ENCODE data around the gene SLC6A3. TPM values are rescaled to one million over a fixed set of nuclear protein-coding genes. Genes with fewer than 3 reads are reported as not detected.
A peak's percentile ranks its signal among the peaks of the same experiment; 100 is the strongest.

The SLC6A3 gene
- total and polyA plus RNA-seq, 9 of the 15 experiments (the other 6 are each of a cell fraction or from before 2014, with no cell fraction given): not detected

DNA sequence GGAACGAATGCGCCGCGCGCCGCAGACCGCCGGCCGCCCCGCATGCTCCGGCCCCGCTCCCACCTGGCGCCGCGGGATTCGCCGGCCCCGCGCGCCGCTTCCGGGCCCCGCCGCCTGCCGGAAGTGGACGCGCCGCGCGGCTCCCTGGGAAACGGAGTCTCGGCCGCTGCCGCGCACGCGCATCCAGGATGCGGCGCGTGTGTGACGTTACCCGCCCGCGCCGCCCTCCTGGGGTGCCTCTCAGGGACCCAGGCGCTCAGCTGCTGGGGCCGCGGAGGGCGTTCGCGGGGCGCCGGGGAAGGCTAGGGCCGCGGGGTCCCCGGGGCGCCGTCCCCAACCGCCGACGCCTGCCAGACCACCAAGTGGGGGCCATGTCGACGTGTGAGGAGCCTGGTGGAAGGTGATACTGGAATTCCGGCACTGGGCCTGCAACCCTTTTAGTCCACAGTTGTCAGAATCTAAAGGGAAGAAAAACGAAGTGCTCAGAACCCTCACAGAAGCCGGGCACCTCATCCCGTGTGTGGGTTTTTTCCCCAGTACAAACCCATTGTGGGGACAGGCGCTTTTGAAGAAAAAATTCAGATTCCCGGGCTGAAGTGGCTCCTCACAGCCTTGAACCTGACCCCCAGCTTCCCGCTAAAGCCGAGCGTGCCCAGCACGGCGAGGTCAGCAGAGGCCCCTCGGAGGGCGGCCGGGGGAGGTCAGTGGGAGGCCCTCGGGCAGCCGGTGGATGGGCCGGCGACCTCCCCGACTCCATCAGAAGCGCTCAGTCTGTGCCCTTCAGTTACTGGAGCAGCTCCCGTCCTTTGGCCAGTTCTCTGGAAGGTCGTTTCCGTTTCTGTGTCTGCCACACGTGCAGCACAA is 100.0 kb downstream of the SLC6A3 start, which contains the start of gene CLPTM1L (continued):
- TF ChIP-seq, protein P1, sequence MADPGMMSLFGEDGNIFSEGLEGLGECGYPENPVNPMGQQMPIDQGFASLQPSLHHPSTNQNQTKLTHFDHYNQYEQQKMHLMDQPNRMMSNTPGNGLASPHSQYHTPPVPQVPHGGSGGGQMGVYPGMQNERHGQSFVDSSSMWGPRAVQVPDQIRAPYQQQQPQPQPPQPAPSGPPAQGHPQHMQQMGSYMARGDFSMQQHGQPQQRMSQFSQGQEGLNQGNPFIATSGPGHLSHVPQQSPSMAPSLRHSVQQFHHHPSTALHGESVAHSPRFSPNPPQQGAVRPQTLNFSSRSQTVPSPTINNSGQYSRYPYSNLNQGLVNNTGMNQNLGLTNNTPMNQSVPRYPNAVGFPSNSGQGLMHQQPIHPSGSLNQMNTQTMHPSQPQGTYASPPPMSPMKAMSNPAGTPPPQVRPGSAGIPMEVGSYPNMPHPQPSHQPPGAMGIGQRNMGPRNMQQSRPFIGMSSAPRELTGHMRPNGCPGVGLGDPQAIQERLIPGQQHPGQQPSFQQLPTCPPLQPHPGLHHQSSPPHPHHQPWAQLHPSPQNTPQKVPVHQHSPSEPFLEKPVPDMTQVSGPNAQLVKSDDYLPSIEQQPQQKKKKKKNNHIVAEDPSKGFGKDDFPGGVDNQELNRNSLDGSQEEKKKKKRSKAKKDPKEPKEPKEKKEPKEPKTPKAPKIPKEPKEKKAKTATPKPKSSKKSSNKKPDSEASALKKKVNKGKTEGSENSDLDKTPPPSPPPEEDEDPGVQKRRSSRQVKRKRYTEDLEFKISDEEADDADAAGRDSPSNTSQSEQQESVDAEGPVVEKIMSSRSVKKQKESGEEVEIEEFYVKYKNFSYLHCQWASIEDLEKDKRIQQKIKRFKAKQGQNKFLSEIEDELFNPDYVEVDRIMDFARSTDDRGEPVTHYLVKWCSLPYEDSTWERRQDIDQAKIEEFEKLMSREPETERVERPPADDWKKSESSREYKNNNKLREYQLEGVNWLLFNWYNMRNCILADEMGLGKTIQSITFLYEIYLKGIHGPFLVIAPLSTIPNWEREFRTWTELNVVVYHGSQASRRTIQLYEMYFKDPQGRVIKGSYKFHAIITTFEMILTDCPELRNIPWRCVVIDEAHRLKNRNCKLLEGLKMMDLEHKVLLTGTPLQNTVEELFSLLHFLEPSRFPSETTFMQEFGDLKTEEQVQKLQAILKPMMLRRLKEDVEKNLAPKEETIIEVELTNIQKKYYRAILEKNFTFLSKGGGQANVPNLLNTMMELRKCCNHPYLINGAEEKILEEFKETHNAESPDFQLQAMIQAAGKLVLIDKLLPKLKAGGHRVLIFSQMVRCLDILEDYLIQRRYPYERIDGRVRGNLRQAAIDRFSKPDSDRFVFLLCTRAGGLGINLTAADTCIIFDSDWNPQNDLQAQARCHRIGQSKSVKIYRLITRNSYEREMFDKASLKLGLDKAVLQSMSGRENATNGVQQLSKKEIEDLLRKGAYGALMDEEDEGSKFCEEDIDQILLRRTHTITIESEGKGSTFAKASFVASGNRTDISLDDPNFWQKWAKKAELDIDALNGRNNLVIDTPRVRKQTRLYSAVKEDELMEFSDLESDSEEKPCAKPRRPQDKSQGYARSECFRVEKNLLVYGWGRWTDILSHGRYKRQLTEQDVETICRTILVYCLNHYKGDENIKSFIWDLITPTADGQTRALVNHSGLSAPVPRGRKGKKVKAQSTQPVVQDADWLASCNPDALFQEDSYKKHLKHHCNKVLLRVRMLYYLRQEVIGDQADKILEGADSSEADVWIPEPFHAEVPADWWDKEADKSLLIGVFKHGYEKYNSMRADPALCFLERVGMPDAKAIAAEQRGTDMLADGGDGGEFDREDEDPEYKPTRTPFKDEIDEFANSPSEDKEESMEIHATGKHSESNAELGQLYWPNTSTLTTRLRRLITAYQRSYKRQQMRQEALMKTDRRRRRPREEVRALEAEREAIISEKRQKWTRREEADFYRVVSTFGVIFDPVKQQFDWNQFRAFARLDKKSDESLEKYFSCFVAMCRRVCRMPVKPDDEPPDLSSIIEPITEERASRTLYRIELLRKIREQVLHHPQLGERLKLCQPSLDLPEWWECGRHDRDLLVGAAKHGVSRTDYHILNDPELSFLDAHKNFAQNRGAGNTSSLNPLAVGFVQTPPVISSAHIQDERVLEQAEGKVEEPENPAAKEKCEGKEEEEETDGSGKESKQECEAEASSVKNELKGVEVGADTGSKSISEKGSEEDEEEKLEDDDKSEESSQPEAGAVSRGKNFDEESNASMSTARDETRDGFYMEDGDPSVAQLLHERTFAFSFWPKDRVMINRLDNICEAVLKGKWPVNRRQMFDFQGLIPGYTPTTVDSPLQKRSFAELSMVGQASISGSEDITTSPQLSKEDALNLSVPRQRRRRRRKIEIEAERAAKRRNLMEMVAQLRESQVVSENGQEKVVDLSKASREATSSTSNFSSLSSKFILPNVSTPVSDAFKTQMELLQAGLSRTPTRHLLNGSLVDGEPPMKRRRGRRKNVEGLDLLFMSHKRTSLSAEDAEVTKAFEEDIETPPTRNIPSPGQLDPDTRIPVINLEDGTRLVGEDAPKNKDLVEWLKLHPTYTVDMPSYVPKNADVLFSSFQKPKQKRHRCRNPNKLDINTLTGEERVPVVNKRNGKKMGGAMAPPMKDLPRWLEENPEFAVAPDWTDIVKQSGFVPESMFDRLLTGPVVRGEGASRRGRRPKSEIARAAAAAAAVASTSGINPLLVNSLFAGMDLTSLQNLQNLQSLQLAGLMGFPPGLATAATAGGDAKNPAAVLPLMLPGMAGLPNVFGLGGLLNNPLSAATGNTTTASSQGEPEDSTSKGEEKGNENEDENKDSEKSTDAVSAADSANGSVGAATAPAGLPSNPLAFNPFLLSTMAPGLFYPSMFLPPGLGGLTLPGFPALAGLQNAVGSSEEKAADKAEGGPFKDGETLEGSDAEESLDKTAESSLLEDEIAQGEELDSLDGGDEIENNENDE (IDR thresholded peaks at IDR 0.05; ENCODE audit: low read depth, low read length): no peak
- TF ChIP-seq HSF4 (CRISPR knock-in tag; IDR thresholded peaks at IDR 0.05; ENCODE audit: borderline replicate concordance) (no peak), EP300 (IDR thresholded peaks at IDR 0.05; ENCODE audit: low read length) (no peak), ZNF668 (CRISPR knock-in tag; IDR thresholded peaks at IDR 0.05) (no peak), ZNF76 (CRISPR knock-in tag; IDR thresholded peaks at IDR 0.05; ENCODE audit: borderline replicate concordance) (no peak), HDGF (IDR thresholded peaks at IDR 0.05) (no peak), LARP7 (IDR thresholded peaks at IDR 0.05) (no peak), ZKSCAN1 (IDR thresholded peaks at IDR 0.05; ENCODE audit: low read depth, low read length) (peak; percentile 80), YY1 (IDR thresholded peaks at IDR 0.05; ENCODE audit: borderline replicate concordance in 1 of 3, control insufficient read depth in 1 of 3, extremely low read depth in 1 of 3, insufficient read depth in 3 of 3, insufficient read length in 1 of 3, insufficient replicate concordance in 2 of 3, low read depth in 1 of 3, low read length in 2 of 3) (peak in 1 of 3 experiments; percentile 50), SMARCB1 (IDR thresholded peaks at IDR 0.05; ENCODE audit: insufficient read length, low read depth) (no peak)
- TF ChIP-seq, protein P2, sequence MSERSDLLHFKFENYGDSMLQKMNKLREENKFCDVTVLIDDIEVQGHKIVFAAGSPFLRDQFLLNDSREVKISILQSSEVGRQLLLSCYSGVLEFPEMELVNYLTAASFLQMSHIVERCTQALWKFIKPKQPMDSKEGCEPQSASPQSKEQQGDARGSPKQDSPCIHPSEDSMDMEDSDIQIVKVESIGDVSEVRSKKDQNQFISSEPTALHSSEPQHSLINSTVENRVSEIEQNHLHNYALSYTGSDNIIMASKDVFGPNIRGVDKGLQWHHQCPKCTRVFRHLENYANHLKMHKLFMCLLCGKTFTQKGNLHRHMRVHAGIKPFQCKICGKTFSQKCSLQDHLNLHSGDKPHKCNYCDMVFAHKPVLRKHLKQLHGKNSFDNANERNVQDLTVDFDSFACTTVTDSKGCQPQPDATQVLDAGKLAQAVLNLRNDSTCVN (CRISPR knock-in tag; IDR thresholded peaks at IDR 0.05): no peak
